Measurements from ENCODE around the gene RUFY1. TPM values are rescaled to one million over a fixed set of nuclear protein-coding genes. Genes with fewer than 3 reads are reported as not detected.
"Not testable (repeated sequence)": the region's sequence is repeated elsewhere in the genome, so short reads cannot be mapped to it uniquely, and the experiment has no call there.

RUFY1 gene
- total and polyA plus RNA-seq, 4 donors, result 26.8 to 51.9 (median 31.6) TPM

DNA sequence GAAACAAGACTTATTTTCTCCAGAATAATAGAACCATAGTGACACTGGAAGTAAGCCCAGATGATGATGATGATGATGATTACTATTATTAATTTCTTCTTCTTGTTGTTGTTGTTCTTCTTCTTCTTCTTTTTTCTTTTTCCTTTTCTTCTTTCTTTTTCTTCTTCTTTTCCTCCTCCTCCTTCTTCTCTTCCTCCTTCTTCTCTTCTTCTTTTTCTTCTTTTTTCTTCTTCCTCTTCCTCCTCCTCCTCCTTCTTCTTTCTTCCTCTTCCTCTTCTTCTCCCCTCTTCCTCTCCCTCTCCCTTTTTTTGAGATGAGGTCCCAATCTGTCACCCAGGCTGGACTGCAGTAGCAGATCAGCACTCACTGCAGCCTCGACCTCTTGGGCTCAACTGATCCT, 40.5 kb upstream of the RUFY1 start:
- H3K4me1 ChIP-seq (ENCODE audit: control insufficient read depth in 1 of 2, insufficient read depth in 2 of 2, low read length in 2 of 2), result no peaks in the 10 kb centered on the region
- no peaks in the 10 kb centered on the region for H3K27me3 ChIP-seq (ENCODE audit: control insufficient read depth in 1 of 2, insufficient read depth in 2 of 2, low read length in 1 of 2)
- no peak overlapping the region for H3K4me3 ChIP-seq (ENCODE audit: low read length in 2 of 2)
- intact Hi-C loops (cut with DNase I), result no loop called here
- H3K27ac ChIP-seq (ENCODE audit: low read depth in 1 of 2, low read length in 2 of 2), result no peak overlapping the region
- no peaks in the 10 kb centered on the region for H3K36me3 ChIP-seq (ENCODE audit: control insufficient read depth in 1 of 2, insufficient read depth in 2 of 2, low read length in 1 of 2)
- DNase-seq (peak in 1 of 2 donors; percentile 10), ATAC-seq (ENCODE audit: low FRiP score) (no peak)
- 79 to 86% methylated on average over 1 of the region's 1 CpG for WGBS, 2 donors
- H3K9me3 ChIP-seq (ENCODE audit: control insufficient read depth, low read length), result no peaks in the 10 kb centered on the region

DNA sequence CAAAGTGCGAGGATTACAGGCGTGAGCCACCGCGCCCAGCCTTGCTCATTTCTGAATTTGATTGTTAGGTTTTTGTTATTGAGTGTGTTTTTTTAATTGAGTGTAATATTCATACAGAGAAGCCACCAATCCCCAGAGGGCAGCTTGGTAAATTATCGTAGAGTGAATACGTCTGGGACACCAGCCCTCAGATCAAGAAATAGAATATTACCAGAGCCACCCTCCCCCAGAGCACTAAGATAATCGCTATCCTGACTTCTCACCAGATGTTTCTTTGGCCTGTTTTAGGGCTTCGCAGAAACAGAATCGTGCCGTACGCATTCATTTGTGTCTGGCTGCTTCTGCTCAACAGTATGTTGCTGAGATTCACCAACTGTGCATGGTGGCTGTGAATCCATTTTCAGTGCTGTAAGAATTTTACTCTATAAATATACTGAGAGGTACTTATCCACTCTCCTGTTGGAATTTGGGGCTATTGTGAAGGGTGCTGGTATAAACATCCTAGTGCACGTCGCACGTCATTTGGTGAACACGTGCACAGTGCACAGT, 37.8 kb upstream of the RUFY1 start:
- intact Hi-C loops (cut with DNase I), result no loop called here
- Histone ChIP-seq H3K4me1 (ENCODE audit: control insufficient read depth in 1 of 2, insufficient read depth in 2 of 2, low read length in 2 of 2) (no peaks in the 10 kb centered on the region), H3K9me3 (ENCODE audit: control insufficient read depth, low read length) (no peaks in the 10 kb centered on the region), H3K27ac (ENCODE audit: low read depth in 1 of 2, low read length in 2 of 2) (no peak overlapping the region), H3K27me3 (ENCODE audit: control insufficient read depth in 1 of 2, insufficient read depth in 2 of 2, low read length in 1 of 2) (no peaks in the 10 kb centered on the region), H3K4me3 (ENCODE audit: low read length in 2 of 2) (no peak overlapping the region), H3K36me3 (ENCODE audit: control insufficient read depth in 1 of 2, insufficient read depth in 2 of 2, low read length in 1 of 2) (no peaks in the 10 kb centered on the region)
- ATAC-seq (ENCODE audit: low FRiP score) (no peak), DNase-seq (peak in 1 of 2 donors; percentile 13)
- WGBS, 2 donors, result 87 to 91% methylated on average over 15 of the region's 15 CpGs

DNA sequence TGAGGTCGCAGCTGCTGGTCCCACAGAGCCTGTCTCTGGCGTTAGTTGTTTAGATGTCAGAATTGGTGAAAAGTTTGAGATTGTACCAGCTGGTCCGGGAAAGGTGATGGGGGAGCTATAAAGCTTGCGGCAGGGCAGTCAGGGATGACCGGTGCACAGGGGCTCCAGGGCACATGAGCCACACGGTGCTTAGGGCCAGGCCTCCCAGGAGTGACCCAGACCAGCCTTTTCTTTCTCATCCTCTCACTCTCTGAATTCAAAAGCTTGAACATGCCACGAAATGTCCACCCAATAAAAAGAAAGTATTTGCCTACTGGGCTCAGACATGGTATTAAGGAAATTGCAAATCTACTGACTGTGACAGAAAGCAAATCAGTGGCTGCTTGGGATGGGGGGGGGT, 34.9 kb upstream of the RUFY1 start:
- DNase-seq, result peak in 1 of 2 donors; percentile 51
- H3K27me3 ChIP-seq (ENCODE audit: control insufficient read depth in 1 of 2, insufficient read depth in 2 of 2, low read length in 1 of 2); H3K27ac ChIP-seq (ENCODE audit: low read depth in 1 of 2, low read length in 2 of 2); ATAC-seq (ENCODE audit: low FRiP score); H3K4me1 ChIP-seq (ENCODE audit: control insufficient read depth in 1 of 2, insufficient read depth in 2 of 2, low read length in 2 of 2); H3K9me3 ChIP-seq (ENCODE audit: control insufficient read depth, low read length); intact Hi-C loops (cut with DNase I); H3K36me3 ChIP-seq (ENCODE audit: control insufficient read depth in 1 of 2, insufficient read depth in 2 of 2, low read length in 1 of 2); H3K4me3 ChIP-seq (ENCODE audit: low read length in 2 of 2): not testable (repeated sequence)
- WGBS, 2 donors, result 50 to 63% methylated on average over 6 to 7 of the region's 7 CpGs

DNA sequence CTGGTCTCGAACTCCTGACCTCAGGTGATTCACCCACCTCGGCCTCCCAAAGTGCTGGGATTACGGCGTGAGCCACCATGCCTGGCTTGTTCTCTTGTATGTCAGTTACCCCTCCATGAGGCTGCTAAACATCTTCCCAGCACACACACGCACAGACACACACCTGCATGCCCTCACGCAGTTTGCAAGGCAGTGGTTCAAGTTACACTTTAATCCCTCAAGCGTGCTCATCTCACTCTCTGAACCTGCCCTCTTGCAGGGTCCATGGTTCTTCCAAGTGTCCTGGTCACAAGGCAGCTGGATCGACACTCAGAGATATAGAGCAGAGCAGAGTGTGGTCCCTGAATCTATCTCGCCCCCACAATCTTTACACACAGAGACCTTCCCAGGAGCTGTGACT, 34.1 kb upstream of the RUFY1 start:
- Histone ChIP-seq H3K27me3 (ENCODE audit: control insufficient read depth in 1 of 2, insufficient read depth in 2 of 2, low read length in 1 of 2) (no peaks in the 10 kb centered on the region), H3K27ac (ENCODE audit: low read depth in 1 of 2, low read length in 2 of 2) (no peak overlapping the region), H3K4me1 (ENCODE audit: control insufficient read depth in 1 of 2, insufficient read depth in 2 of 2, low read length in 2 of 2) (no peaks in the 10 kb centered on the region), H3K4me3 (ENCODE audit: low read length in 2 of 2) (no peak overlapping the region), H3K36me3 (ENCODE audit: control insufficient read depth in 1 of 2, insufficient read depth in 2 of 2, low read length in 1 of 2) (no peaks in the 10 kb centered on the region), H3K9me3 (ENCODE audit: control insufficient read depth, low read length) (peaks cover 1% of the 10 kb centered on the region)
- intact Hi-C loops (cut with DNase I), result no loop called here
- ATAC-seq (ENCODE audit: low FRiP score), result no peak
- WGBS, 2 donors, result 83 to 87% methylated on average over 8 to 9 of the region's 9 CpGs
- DNase-seq, result peak in 1 of 2 donors; percentile 26

DNA sequence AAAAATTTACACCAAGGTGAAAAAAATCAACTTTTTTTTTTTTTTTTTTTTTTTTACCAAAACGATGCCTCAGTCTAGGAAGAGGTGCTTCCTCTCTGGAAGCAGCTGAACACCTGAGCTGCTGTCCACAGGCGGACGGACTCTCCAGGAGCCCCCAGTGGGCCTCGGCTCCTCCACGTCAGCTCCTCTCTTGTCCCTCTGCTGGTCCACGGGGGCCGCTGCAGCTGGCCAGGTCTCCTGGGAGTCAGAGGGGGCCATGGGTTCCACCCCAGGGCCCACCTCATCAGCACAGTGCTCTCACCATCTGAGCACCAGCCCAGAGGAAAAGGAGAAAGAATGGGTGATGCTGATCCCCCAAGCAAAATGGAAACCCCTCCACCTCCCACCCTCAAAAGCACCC, 32.6 kb upstream of the RUFY1 start:
- DNase-seq; intact Hi-C loops (cut with DNase I); H3K27me3 ChIP-seq (ENCODE audit: control insufficient read depth in 1 of 2, insufficient read depth in 2 of 2, low read length in 1 of 2); H3K36me3 ChIP-seq (ENCODE audit: control insufficient read depth in 1 of 2, insufficient read depth in 2 of 2, low read length in 1 of 2); ATAC-seq (ENCODE audit: low FRiP score); H3K4me3 ChIP-seq (ENCODE audit: low read length in 2 of 2); H3K27ac ChIP-seq (ENCODE audit: low read depth in 1 of 2, low read length in 2 of 2); H3K4me1 ChIP-seq (ENCODE audit: control insufficient read depth in 1 of 2, insufficient read depth in 2 of 2, low read length in 2 of 2); H3K9me3 ChIP-seq (ENCODE audit: control insufficient read depth, low read length): not testable (repeated sequence)
- 36 to 57% methylated on average over 1 to 5 of the region's 7 CpGs for WGBS, 2 donors

DNA sequence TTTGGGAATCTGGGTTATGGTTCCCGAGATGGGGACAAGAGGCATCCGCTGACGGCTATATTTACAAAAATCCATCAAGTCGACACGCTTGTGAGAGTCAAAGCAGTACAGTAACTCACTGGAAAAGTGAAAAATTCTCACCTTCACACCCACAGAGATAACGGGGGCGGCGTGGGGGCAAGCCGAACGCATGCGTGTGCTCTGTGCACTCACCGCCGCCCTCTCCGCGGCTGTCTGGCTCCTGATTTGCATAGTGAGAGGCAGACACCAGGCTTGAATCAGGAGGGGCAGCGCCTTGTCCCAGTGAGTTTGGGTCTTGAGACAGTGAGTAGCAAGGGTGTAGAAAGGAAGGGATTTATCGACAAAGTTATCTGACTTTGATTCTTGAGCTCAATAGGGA, 32.0 kb upstream of the RUFY1 start:
- intact Hi-C loops (cut with DNase I); H3K27me3 ChIP-seq (ENCODE audit: control insufficient read depth in 1 of 2, insufficient read depth in 2 of 2, low read length in 1 of 2); H3K9me3 ChIP-seq (ENCODE audit: control insufficient read depth, low read length); ATAC-seq (ENCODE audit: low FRiP score); H3K4me1 ChIP-seq (ENCODE audit: control insufficient read depth in 1 of 2, insufficient read depth in 2 of 2, low read length in 2 of 2); H3K4me3 ChIP-seq (ENCODE audit: low read length in 2 of 2); H3K27ac ChIP-seq (ENCODE audit: low read depth in 1 of 2, low read length in 2 of 2); H3K36me3 ChIP-seq (ENCODE audit: control insufficient read depth in 1 of 2, insufficient read depth in 2 of 2, low read length in 1 of 2): not testable (repeated sequence)
- 47 to 61% methylated on average over 13 to 14 of the region's 17 CpGs for WGBS, 2 donors
- DNase-seq, result peak in 1 of 2 donors; percentile 9

DNA sequence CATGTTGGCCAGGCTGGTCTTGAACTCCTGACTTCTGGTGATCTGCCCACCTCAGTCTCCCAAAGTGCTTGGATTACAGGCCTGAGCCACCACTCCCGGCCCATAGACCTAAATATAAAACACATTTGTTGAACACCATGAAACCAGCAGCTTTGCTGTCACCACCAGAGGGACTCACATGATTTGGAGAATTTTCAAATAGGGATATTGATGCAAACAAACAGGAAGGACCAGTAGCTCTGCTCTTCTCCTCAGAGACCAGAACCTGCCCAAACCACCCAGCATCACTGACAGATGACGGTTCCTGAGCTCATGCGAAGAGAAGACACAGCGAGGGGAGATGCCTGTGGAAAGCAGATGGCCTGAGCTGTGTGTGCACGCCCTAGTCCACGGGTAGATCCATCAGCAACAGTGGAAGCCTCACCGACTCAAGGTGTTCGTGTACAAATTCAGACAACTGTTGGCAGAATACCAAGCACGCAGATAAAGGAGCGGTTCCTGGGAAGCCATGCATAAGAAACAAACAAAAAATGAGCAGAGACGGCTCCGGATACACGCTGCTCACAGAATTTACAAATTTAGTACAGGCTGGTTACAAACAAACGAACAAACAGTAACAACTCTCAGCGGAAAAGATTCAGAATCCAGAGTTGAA, 30.8 kb upstream of the RUFY1 start:
- WGBS, 2 donors, result 84 to 89% methylated on average over 14 of the region's 15 CpGs
- H3K27me3 ChIP-seq (ENCODE audit: control insufficient read depth in 1 of 2, insufficient read depth in 2 of 2, low read length in 1 of 2); ATAC-seq (ENCODE audit: low FRiP score); H3K27ac ChIP-seq (ENCODE audit: low read depth in 1 of 2, low read length in 2 of 2); H3K4me3 ChIP-seq (ENCODE audit: low read length in 2 of 2); intact Hi-C loops (cut with DNase I); H3K9me3 ChIP-seq (ENCODE audit: control insufficient read depth, low read length); H3K36me3 ChIP-seq (ENCODE audit: control insufficient read depth in 1 of 2, insufficient read depth in 2 of 2, low read length in 1 of 2); H3K4me1 ChIP-seq (ENCODE audit: control insufficient read depth in 1 of 2, insufficient read depth in 2 of 2, low read length in 2 of 2): not testable (repeated sequence)
- peak in 1 of 2 donors; percentile 6 for DNase-seq

DNA sequence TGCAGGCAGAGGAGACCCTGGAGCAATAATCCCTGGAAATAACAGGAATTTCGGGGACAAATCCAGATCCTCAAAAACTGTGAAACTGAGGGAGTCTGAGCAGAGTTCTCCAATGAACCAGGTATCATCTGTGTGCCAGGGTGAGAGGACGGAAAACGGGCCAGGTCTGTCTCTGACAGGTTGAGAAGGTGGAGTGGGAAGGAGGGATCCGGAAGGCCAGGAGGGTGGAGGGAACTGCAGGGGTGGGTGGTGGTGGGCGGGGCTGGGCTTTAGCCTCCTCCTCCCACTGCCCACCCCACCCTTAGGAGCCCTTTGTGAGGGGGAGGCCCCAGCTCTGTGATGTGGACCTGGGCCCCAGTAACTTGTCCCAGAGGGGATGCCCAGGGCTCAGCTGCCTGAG, 28.2 kb upstream of the RUFY1 start:
- H3K27ac ChIP-seq (ENCODE audit: low read depth in 1 of 2, low read length in 2 of 2); ATAC-seq (ENCODE audit: low FRiP score); H3K36me3 ChIP-seq (ENCODE audit: control insufficient read depth in 1 of 2, insufficient read depth in 2 of 2, low read length in 1 of 2); H3K4me1 ChIP-seq (ENCODE audit: control insufficient read depth in 1 of 2, insufficient read depth in 2 of 2, low read length in 2 of 2); H3K27me3 ChIP-seq (ENCODE audit: control insufficient read depth in 1 of 2, insufficient read depth in 2 of 2, low read length in 1 of 2); H3K4me3 ChIP-seq (ENCODE audit: low read length in 2 of 2); H3K9me3 ChIP-seq (ENCODE audit: control insufficient read depth, low read length); intact Hi-C loops (cut with DNase I): not testable (repeated sequence)
- peak in 1 of 2 donors; percentile 24 for DNase-seq
- 69 to 74% methylated on average over 4 to 5 of the region's 5 CpGs for WGBS, 2 donors

DNA sequence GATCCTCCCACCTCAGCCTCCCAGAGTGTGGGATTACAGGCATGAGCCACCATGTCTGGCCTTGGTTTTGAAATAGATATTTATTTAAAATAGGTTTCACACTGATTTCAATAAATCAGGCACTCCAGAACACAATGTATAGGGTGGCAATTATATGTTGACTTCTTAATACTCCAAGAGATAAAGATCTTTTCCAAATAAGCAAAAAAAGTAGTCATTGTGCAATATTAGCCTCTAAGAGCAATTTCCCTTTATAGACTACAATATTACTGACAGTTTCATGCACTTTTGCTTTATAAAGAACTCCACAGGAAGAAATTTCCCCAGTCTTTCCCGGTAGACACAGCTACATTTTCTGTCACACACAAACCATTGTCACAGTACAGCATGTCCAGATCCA, 23.4 kb upstream of the RUFY1 start:
- 32 to 36% methylated on average over 1 of the region's 1 CpG for WGBS, 2 donors

More for the DNA sequence above, 23.4 kb upstream of the RUFY1 start:
- ATAC-seq (ENCODE audit: low FRiP score) (no peak), DNase-seq (no peak)
- H3K9me3 ChIP-seq (ENCODE audit: control insufficient read depth, low read length), result no peaks in the 10 kb centered on the region
- H3K27ac ChIP-seq (ENCODE audit: low read depth in 1 of 2, low read length in 2 of 2), result no peak overlapping the region
- no peaks in the 10 kb centered on the region for H3K36me3 ChIP-seq (ENCODE audit: control insufficient read depth in 1 of 2, insufficient read depth in 2 of 2, low read length in 1 of 2)
- no peak overlapping the region for H3K4me3 ChIP-seq (ENCODE audit: low read length in 2 of 2)
- no peaks in the 10 kb centered on the region for H3K4me1 ChIP-seq (ENCODE audit: control insufficient read depth in 1 of 2, insufficient read depth in 2 of 2, low read length in 2 of 2)
- no peaks in the 10 kb centered on the region for H3K27me3 ChIP-seq (ENCODE audit: control insufficient read depth in 1 of 2, insufficient read depth in 2 of 2, low read length in 1 of 2)
- intact Hi-C loops (cut with DNase I), result no loop called here
